K562 (cell line): ENCODE data around the gene PTPRM. TPM values are rescaled to one million over a fixed set of nuclear protein-coding genes. Genes with fewer than 3 reads are reported as not detected.

Experiments
- ATAC-seq: fragments of 200-7000 bp; cut with Tn5 transposase; 3 replicates; pipeline ENCODE4 v1.9.1; 2020; ENCODE audit warnings: moderate library complexity
- BruUV-seq: library from RNA; stranded (reverse); fragments of 400-500 nt; replicated peaks from 2 replicates; lab custom pipeline; 2021; lab: Mats Ljungman, UMichigan
- CTCF ChIA-PET: fragments of 300-600 bp; formaldehyde crosslinking; extraction: SDS; loops from one replicate; lab custom pipeline; 2021; ENCODE audit warnings: low intra/inter-chr PET ratio; lab: Yijun Ruan, JAX
- POLR2A ChIA-PET: fragments of 300-600, 350-650 bp; sonication (Branson Sonifier 250); formaldehyde crosslinking; extraction: SDS; loops from one replicate; lab custom pipeline; 2021; ENCODE audit warnings: antibody characterized with exemption, inconsistent platforms; lab: Yijun Ruan, JAX
- DNase-seq, 4 experiments: peaks; one replicate each; pipeline versions ENCODE4 v3.0.0 to v3.0.0-alpha.2; 2011 to 2018; ENCODE audit warnings: low spot score in 3 of 4, mixed read lengths in 3 of 4; ENCODE audit errors: extremely low read depth in 1 of 4
- FAIRE-seq: peaks from 2 replicates; lab custom pipeline; 2011; peaks lifted over from hg19 to GRCh38; lab: Jason Lieb, UNC
- H2AFZ ChIP-seq: 2 replicates; pipeline ENCODE4 v1.6.0; 2011; ENCODE audit warnings: low read depth, low read length, control low read depth, inconsistent platforms
- H3K27ac ChIP-seq: fragments of 200-600 bp; 3 replicates; pipeline ENCODE4 v1.8.0; 2011; ENCODE audit warnings: low read depth, mild to moderate bottlenecking, control low read depth, inconsistent platforms, low read length, moderate library complexity, mixed read lengths; ENCODE audit errors: extremely low read depth
- H3K27me3 ChIP-seq, 2 experiments: fragments of 300-600 bp in 1 of 2; 2 replicates in 1 of 2; 3 replicates in 1 of 2; pipeline versions ENCODE4 v1.6.0 to v1.8.0; 2011; ENCODE audit warnings: inconsistent platforms in 2 of 2, low read length in 2 of 2, mild to moderate bottlenecking in 1 of 2, mixed read lengths in 1 of 2, moderate library complexity in 1 of 2; ENCODE audit not compliant: control insufficient read depth in 2 of 2, insufficient read depth in 2 of 2
- H3K36me3 ChIP-seq: fragments of 300-600 bp; 3 replicates; pipeline ENCODE4 v1.8.0; 2011; ENCODE audit warnings: mild to moderate bottlenecking, low read length, inconsistent platforms; ENCODE audit not compliant: control insufficient read depth, insufficient read depth
- H3K4me1 ChIP-seq, 2 experiments: fragments of 200-600 bp in 1 of 2; replicated peaks in 1 of 2; 2 replicates in 1 of 2; 3 replicates in 1 of 2; pipeline versions ENCODE4 v1.5.1 to v1.8.0; 2011; ENCODE audit warnings: inconsistent platforms in 2 of 2, low read length in 2 of 2, mild to moderate bottlenecking in 1 of 2, mixed read lengths in 1 of 2, moderate library complexity in 1 of 2; ENCODE audit not compliant: control insufficient read depth in 2 of 2, insufficient read depth in 2 of 2
- H3K4me2 ChIP-seq: 2 replicates; pipeline ENCODE4 v1.6.1; 2011; ENCODE audit warnings: low read length, control low read depth, inconsistent platforms, mixed read lengths; ENCODE audit not compliant: insufficient read depth
- H3K4me3 ChIP-seq: fragments of 200-600 bp; sonication (generic), shearing (Covaris generic); 2 replicates; pipeline ENCODE4 v1.5.1; 2016; ENCODE audit warnings: control low read depth, inconsistent platforms
- H3K79me2 ChIP-seq: fragments of 200-600 bp; 3 replicates; pipeline ENCODE4 v1.8.0; 2011; ENCODE audit warnings: low read length, inconsistent platforms; ENCODE audit not compliant: control insufficient read depth, insufficient read depth
- H3K9ac ChIP-seq, 2 experiments: 2 replicates each; pipeline versions ENCODE4 v1.6.0 to v1.6.1; 2011; ENCODE audit warnings: low read depth in 2 of 2, low read length in 2 of 2, control low read depth in 1 of 2, inconsistent platforms in 1 of 2, mild to moderate bottlenecking in 1 of 2, mixed read lengths in 1 of 2; ENCODE audit not compliant: insufficient read depth in 1 of 2
- H3K9me1 ChIP-seq: one replicate; pipeline ENCODE4 v1.6.0; 2011; ENCODE audit warnings: inconsistent platforms, mild to moderate bottlenecking, low read length, moderate library complexity; ENCODE audit not compliant: control insufficient read depth, insufficient read depth
- H3K9me3 ChIP-seq: replicated peaks from 2 replicates; pipeline ENCODE4 v1.5.1; 2011; ENCODE audit warnings: low read depth, low read length, inconsistent platforms; ENCODE audit not compliant: control insufficient read depth, insufficient read depth
- H4K20me1 ChIP-seq: replicated peaks from 2 replicates; pipeline ENCODE4 v1.6.1; 2011; ENCODE audit warnings: low read length, inconsistent platforms, mixed read lengths; ENCODE audit not compliant: control insufficient read depth, insufficient read depth
- CBX8 ChIP-seq: fragments of 200-600 bp; sonication (generic); IDR thresholded peaks from 2 replicates; pipeline ENCODE4 v1.6.1; 2012; ENCODE audit warnings: borderline replicate concordance, mixed run types, low read depth, mild to moderate bottlenecking, moderate library complexity, mixed read lengths, low read length, control low read depth, inconsistent platforms; ENCODE audit not compliant: poor library complexity, severe bottlenecking; ENCODE audit errors: extremely low read depth
- CXXC5 ChIP-seq: fragments of 250-450 bp; sonication (Bioruptor Pico); IDR thresholded peaks from 2 replicates; pipeline ENCODE4 v1.8.0; 2022; ENCODE audit warnings: inconsistent platforms, mild to moderate bottlenecking, moderate library complexity
- ETS2 ChIP-seq: IDR thresholded peaks from 2 replicates; pipeline ENCODE4 v1.6.1; 2016; ENCODE audit warnings: borderline replicate concordance, missing genetic modification characterization, mild to moderate bottlenecking, moderate library complexity, missing compliant biosample characterization; ENCODE audit not compliant: poor library complexity, severe bottlenecking
- ETV5 ChIP-seq: sonication (generic); formaldehyde crosslinking; IDR thresholded peaks from 2 replicates; pipeline ENCODE4 v1.4.0; 2020; ENCODE audit warnings: low read depth, mild to moderate bottlenecking, missing genetic modification reagents
- FUS ChIP-seq: fragments of 200-400 bp; formaldehyde crosslinking; optimal IDR thresholded peaks from 2 replicates; pipeline ENCODE3; 2017; ENCODE audit warnings: low read depth, low read length
- KDM4B ChIP-seq, 2 experiments: fragments of 450-650 bp in 1 of 2; sonication (generic) in 1 of 2; IDR thresholded peaks; 2 replicates each; pipeline ENCODE4 v1.6.1; 2016 to 2017; ENCODE audit warnings: borderline replicate concordance in 2 of 2, antibody characterized with exemption in 1 of 2, low read depth in 1 of 2, mild to moderate bottlenecking in 1 of 2
- MYBL2 ChIP-seq, 2 experiments: fragments of 450-650 bp in 1 of 2; sonication (generic) in 1 of 2; formaldehyde crosslinking in 1 of 2; IDR thresholded peaks; 2 replicates each; pipeline versions ENCODE4 v1.6.1 to v1.8.1; 2017 to 2022; ENCODE audit warnings: borderline replicate concordance in 1 of 2, inconsistent platforms in 1 of 2, low read depth in 1 of 2, mild to moderate bottlenecking in 1 of 2, missing genetic modification reagents in 1 of 2, moderate library complexity in 1 of 2
- NCOA1 ChIP-seq: fragments of 450-650 bp; IDR thresholded peaks from 2 replicates; pipeline ENCODE4 v1.6.1; 2016; ENCODE audit warnings: low read depth
- PHF21A ChIP-seq: fragments of 450-650 bp; IDR thresholded peaks from 2 replicates; pipeline ENCODE4 v1.6.1; 2017; ENCODE audit warnings: low read depth, borderline replicate concordance
- RHOXF2B ChIP-seq: fragments of 250-450 bp; sonication (Bioruptor Pico); conservative IDR thresholded peaks from 2 replicates; pipeline ENCODE4 v1.5.1; 2021
- SETDB1 ChIP-seq: IDR thresholded peaks from one replicate; pipeline ENCODE4 v1.6.1; 2012; ENCODE audit warnings: low read length, control low read depth, inconsistent platforms
- TAL1 ChIP-seq: fragments of 450-650 bp; IDR thresholded peaks from 2 replicates; pipeline ENCODE4 v1.6.1; 2016; ENCODE audit warnings: mild to moderate bottlenecking
- ZNF133 ChIP-seq: fragments of 250-450 bp; sonication (Bioruptor Pico); IDR thresholded peaks from 2 replicates; pipeline ENCODE4 v1.4.0; 2020; ENCODE audit warnings: mild to moderate bottlenecking
- ZNF134 ChIP-seq: fragments of 250-450 bp; sonication (Bioruptor Pico); conservative IDR thresholded peaks from 2 replicates; pipeline ENCODE4 v1.4.0; 2020
- ZNF384 ChIP-seq: IDR thresholded peaks from 2 replicates; pipeline ENCODE4 v1.6.1; 2012; ENCODE audit warnings: low read depth, low read length, improper control_type of control experiment
- ZNF507 ChIP-seq: conservative IDR thresholded peaks from 2 replicates; pipeline ENCODE4 v1.6.1; 2017; ENCODE audit warnings: missing genetic modification characterization, missing compliant biosample characterization
- ZNF699 ChIP-seq: fragments of 250-450 bp; sonication (Bioruptor Pico); IDR thresholded peaks from 2 replicates; pipeline ENCODE4 v1.8.0; 2021; ENCODE audit warnings: mild to moderate bottlenecking, moderate library complexity; ENCODE audit not compliant: insufficient replicate concordance
- ZNF76 ChIP-seq: fragments of 250-450 bp; sonication (Bioruptor Pico); IDR thresholded peaks from 2 replicates; pipeline ENCODE4 v1.4.0; 2020; ENCODE audit warnings: mild to moderate bottlenecking, moderate library complexity, borderline replicate concordance
- WGBS: fragments of 100-300 bp; shearing (Covaris generic); methylation state at CpG from one replicate; pipeline ENCODE4 v1.1.6; 2016; ENCODE audit warnings: low coverage, mixed read lengths; ENCODE audit not compliant: insufficient coverage; ENCODE audit errors: missing lambda C conversion rate; 5-methylcytosine and 5-hydroxymethylcytosine counted together
- in situ Hi-C: fragments of 300-500 bp; cut with MboI; formaldehyde crosslinking; loops from 4 replicates; pipeline ENCODE4 v1.15.0; 2018; ENCODE audit warnings: inconsistent platforms, mixed read lengths
- intact Hi-C: fragments of 100-400 bp; cut with micrococcal nuclease; formaldehyde crosslinking; loops from 2 replicates; pipeline ENCODE4 v1.14.2; 2022
- polyA plus RNA-seq, 8 experiments: library from polyadenylated mRNA; depleted of rRNA in 4 of 8; stranded (reverse) in 5 of 8; unstranded in 3 of 8; fragments of >200 nt; fragmentation: Nextera tagmentation in 2 of 8; fragmentation: Illumina TruSeq in 1 of 8; extraction: Ambion mirVana in 2 of 8; extraction: Trizol in 1 of 8; gene quantifications; 2 replicates each; pipeline versions ENCODE4 v1.2.1 to v1.2.3, GENCODE V29; 2011 to 2014; ENCODE audit warnings: inconsistent platforms in 1 of 8, missing spikeins in 1 of 8
- total RNA-seq, 7 experiments: library from RNA; depleted of rRNA in 6 of 7; stranded (reverse); fragments of >200 nt in 6 of 7; fragmentation: Illumina TruSeq in 2 of 7; extraction: Trizol in 2 of 7; gene quantifications; 2 replicates each; pipeline versions ENCODE4 v1.2.1 to v1.2.3, GENCODE V29; 2011 to 2021; ENCODE audit warnings: low replicate concordance in 1 of 7

Gene PTPRM
- total and polyA plus RNA-seq, 9 of the 15 experiments (the other 6 are each of a cell fraction or from before 2014, with no cell fraction given), result 0.03 to 0.16 (median 0.08) TPM; not detected in 3

GRCh38 chr18:8358033-8358765 is 791.1 kb downstream of the PTPRM start:
- WGBS, result 0% methylated on average over 6 of the region's 6 CpGs
- H3K4me3 ChIP-seq, result no peak overlapping the region
- in situ Hi-C loops (no loop called here), intact Hi-C loops (no loop called here)
- H3K27me3 ChIP-seq, result peaks cover 22 to 38% of the 10 kb centered on the region in 2 experiments
- ATAC-seq (no peak), FAIRE-seq (peak; percentile 19), DNase-seq (no peak)
- H4K20me1 ChIP-seq, result no peaks in the 10 kb centered on the region
- no peak overlapping the region for H2AFZ ChIP-seq
- ChIA-PET CTCF (no interaction called here), POLR2A (no interaction called here)
- no peaks in the 10 kb centered on the region for H3K4me1 ChIP-seq
- no peak overlapping the region for H3K27ac ChIP-seq
- BruUV-seq, result no TSS peak
- no peaks in the 10 kb centered on the region for H3K9me3 ChIP-seq
- H3K4me2 ChIP-seq, result no peak overlapping the region
- H3K79me2 ChIP-seq, result no peaks in the 10 kb centered on the region
- no peaks in the 10 kb centered on the region for H3K36me3 ChIP-seq
- no peak overlapping the region for H3K9ac ChIP-seq
- no peak for TF ChIP-seq NCOA1
- no peak for TF ChIP-seq FUS
- TF ChIP-seq CXXC5, result no peak
- no peak for TF ChIP-seq ETV5 (CRISPR knock-in tag)
- TF ChIP-seq ZNF507 (tag), result no peak
- TF ChIP-seq CBX8, result no peak
- no peak for TF ChIP-seq KDM4B (IDR thresholded peaks at IDR 0.05; ENCODE audit: borderline replicate concordance in 2 of 2, low read depth in 1 of 2)
- TF ChIP-seq SETDB1, result no peak
- no peak for TF ChIP-seq ZNF76 (CRISPR knock-in tag)
- TF ChIP-seq RHOXF2B (CRISPR knock-in tag), result no peak
- TF ChIP-seq ZNF699, result no peak
- no peak for TF ChIP-seq ETS2 (tag)
- no peak for TF ChIP-seq MYBL2 (IDR thresholded peaks at IDR 0.05; ENCODE audit: low read depth)
- TF ChIP-seq MYBL2 (CRISPR knock-in tag; IDR thresholded peaks at IDR 0.05; ENCODE audit: borderline replicate concordance), result no peak
- no peak for TF ChIP-seq TAL1
- no peak for TF ChIP-seq PHF21A
- TF ChIP-seq ZNF384, result no peak
- TF ChIP-seq ZNF133 (CRISPR knock-in tag), result no peak
- TF ChIP-seq ZNF134 (CRISPR knock-in tag), result no peak
- TF ChIP-seq, all 486 proteins: peak for 0
- H3K9me1 ChIP-seq, result no peaks in the 10 kb centered on the region
